ENCODE measurements around the gene EFNB1.

EFNB1 gene

GRCh38 chrX:68881911-68882310 lies 53.1 kb downstream of the EFNB1 start:
- ATAC-seq (ENCODE audit: insufficient read depth, low read depth) = no peak
- H2AFZ ChIP-seq (ENCODE audit: low read depth, low read length) = no peak overlapping the region
- H3K36me3 ChIP-seq (ENCODE audit: insufficient read depth, low read length) = no peaks in the 10 kb centered on the region
- H3K79me2 ChIP-seq (ENCODE audit: insufficient read depth, low read length) = no peaks in the 10 kb centered on the region
- TF ChIP-seq EZH2 (IDR thresholded peaks at IDR 0.05; ENCODE audit: borderline replicate concordance, low read depth, low read length, severe bottlenecking) (no peak), CTCF (IDR thresholded peaks at IDR 0.05; ENCODE audit: borderline replicate concordance, extremely low read depth, low read length, poor library complexity, severe bottlenecking) (no peak)
- no peaks in the 10 kb centered on the region for H3K9me3 ChIP-seq (ENCODE audit: insufficient read depth, low read length, severe bottlenecking)
- no peak overlapping the region for H3K4me2 ChIP-seq (ENCODE audit: insufficient read depth, low read length)
- H3K9ac ChIP-seq (ENCODE audit: low read depth, low read length) = no peak overlapping the region
- no peak overlapping the region for H3K4me3 ChIP-seq (ENCODE audit: low read depth in 1 of 2, low read length in 2 of 2)
- H3K4me1 ChIP-seq (ENCODE audit: insufficient read depth, low read length) = no peaks in the 10 kb centered on the region
- no peak overlapping the region for H3K27ac ChIP-seq (ENCODE audit: low read length)
- no peak for DNase-seq
- no peaks in the 10 kb centered on the region for H3K27me3 ChIP-seq (ENCODE audit: insufficient read depth, low read length, poor library complexity)
- no peaks in the 10 kb centered on the region for H4K20me1 ChIP-seq (ENCODE audit: insufficient read depth, low read length)

- no peak overlapping the region for H3K9ac ChIP-seq (ENCODE audit: low read depth, low read length)
- H4K20me1 ChIP-seq (ENCODE audit: insufficient read depth, low read length) = no peaks in the 10 kb centered on the region
- no peak overlapping the region for H3K27ac ChIP-seq (ENCODE audit: low read length)
- H3K4me1 ChIP-seq (ENCODE audit: insufficient read depth, low read length) = no peaks in the 10 kb centered on the region
- TF ChIP-seq CTCF (IDR thresholded peaks at IDR 0.05; ENCODE audit: borderline replicate concordance, extremely low read depth, low read length, poor library complexity, severe bottlenecking) (no peak), EZH2 (IDR thresholded peaks at IDR 0.05; ENCODE audit: borderline replicate concordance, low read depth, low read length, severe bottlenecking) (no peak)
- no peak overlapping the region for H2AFZ ChIP-seq (ENCODE audit: low read depth, low read length)
- no peaks in the 10 kb centered on the region for H3K9me3 ChIP-seq (ENCODE audit: insufficient read depth, low read length, severe bottlenecking)
- H3K4me2 ChIP-seq (ENCODE audit: insufficient read depth, low read length) = no peak overlapping the region
- ATAC-seq (ENCODE audit: insufficient read depth, low read depth) (no peak), DNase-seq (no peak)
- H3K79me2 ChIP-seq (ENCODE audit: insufficient read depth, low read length) = no peaks in the 10 kb centered on the region
- no peaks in the 10 kb centered on the region for H3K27me3 ChIP-seq (ENCODE audit: insufficient read depth, low read length, poor library complexity)
- no peak overlapping the region for H3K4me3 ChIP-seq (ENCODE audit: low read depth in 1 of 2, low read length in 2 of 2)
- no peaks in the 10 kb centered on the region for H3K36me3 ChIP-seq (ENCODE audit: insufficient read depth, low read length)
Observed at GRCh38 chrX:68883800-68884199, 55.0 kb downstream of the EFNB1 start.

GRCh38 chrX:68889249-68889648 lies 60.4 kb downstream of the EFNB1 start:
- Histone ChIP-seq H3K4me2 (ENCODE audit: insufficient read depth, low read length) (no peak overlapping the region), H3K36me3 (ENCODE audit: insufficient read depth, low read length) (no peaks in the 10 kb centered on the region), H3K4me3 (ENCODE audit: low read depth in 1 of 2, low read length in 2 of 2) (no peak overlapping the region), H3K27ac (ENCODE audit: low read length) (no peak overlapping the region), H4K20me1 (ENCODE audit: insufficient read depth, low read length) (no peaks in the 10 kb centered on the region), H3K27me3 (ENCODE audit: insufficient read depth, low read length, poor library complexity) (no peaks in the 10 kb centered on the region), H3K4me1 (ENCODE audit: insufficient read depth, low read length) (no peaks in the 10 kb centered on the region), H2AFZ (ENCODE audit: low read depth, low read length) (no peak overlapping the region), H3K9ac (ENCODE audit: low read depth, low read length) (no peak overlapping the region), H3K9me3 (ENCODE audit: insufficient read depth, low read length, severe bottlenecking) (no peaks in the 10 kb centered on the region), H3K79me2 (ENCODE audit: insufficient read depth, low read length) (no peaks in the 10 kb centered on the region)
- no peak for TF ChIP-seq CTCF (IDR thresholded peaks at IDR 0.05; ENCODE audit: borderline replicate concordance, extremely low read depth, low read length, poor library complexity, severe bottlenecking)
- no peak for TF ChIP-seq EZH2 (IDR thresholded peaks at IDR 0.05; ENCODE audit: borderline replicate concordance, low read depth, low read length, severe bottlenecking)
- DNase-seq (no peak), ATAC-seq (ENCODE audit: insufficient read depth, low read depth) (no peak)
